NCI-H2081 treated with DMSO at 0.1 percent for 48 hours (cell line): ENCODE data around the gene BTK.

Source experiments
- DNase-seq: peaks from one replicate; lab custom pipeline; 2025; lab: John Stamatoyannopoulos, UW

The BTK gene

GRCh38 chrX:101393530-101394305, 7.7 kb upstream of the BTK start:
- no peak for DNase-seq

DNA sequence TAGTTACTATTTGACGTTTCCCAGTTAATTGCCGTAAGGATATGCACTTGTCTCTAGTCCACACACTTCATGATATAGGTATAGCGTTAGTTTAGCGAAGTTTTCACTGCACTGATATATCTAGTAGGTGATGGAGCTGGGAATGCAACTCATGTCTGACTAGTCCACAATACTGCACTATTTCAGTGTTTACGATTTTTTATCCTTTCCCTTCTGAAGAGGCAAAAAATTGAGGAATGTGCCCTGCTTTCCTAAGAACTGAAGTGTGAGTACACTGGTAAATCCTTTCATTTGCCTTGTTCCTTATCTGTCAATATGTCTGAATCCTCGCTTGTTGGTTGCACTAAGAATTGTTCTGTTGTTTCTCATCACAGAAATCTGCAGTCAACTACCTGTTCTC, 5.8 kb upstream of the BTK start:
- no peak for DNase-seq

DNA sequence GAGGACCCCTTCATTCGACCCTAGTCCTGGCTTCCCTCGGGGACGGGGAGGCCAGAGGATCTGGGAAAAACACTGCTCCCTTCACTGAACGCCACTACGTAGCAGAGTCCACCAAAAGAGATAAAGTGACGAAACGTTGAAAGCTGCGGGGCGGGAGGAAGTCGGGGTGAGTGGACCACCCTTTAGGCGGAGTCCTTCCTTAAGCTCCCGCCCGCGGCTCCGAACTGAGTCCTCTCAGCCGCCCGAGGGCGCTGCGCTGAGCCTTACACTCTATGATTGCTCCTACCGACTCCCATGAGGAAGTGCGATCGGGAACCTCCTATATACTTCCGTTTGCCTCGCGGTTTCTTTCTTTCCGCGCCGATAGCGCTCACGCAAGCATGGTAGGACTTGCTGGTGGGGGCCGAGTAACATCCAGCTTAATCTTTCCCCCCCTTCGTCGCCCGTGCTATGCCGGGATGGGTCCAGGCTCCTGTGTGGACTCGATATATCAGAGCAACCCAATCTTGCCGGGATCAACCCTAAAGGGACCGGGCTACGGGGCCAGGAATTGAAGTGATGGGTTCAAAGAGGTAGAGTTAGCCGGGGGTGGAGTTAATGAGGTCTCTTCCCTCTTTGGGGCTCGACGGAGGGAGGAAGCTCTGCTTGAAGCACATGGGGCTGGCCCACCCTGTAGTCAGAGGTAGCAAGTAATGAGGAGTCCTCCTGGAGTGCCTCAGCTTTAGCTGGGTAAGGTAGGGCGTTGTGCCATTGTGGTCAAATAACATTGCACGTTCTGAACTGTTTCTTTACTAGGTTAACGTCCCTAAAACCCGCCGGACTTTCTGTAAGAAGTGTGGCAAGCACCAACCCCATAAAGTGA, 4.9 kb upstream of the BTK start, which contains the start of gene RPL36A:
Gene RPL36A, plus strand, starts transcription at position 348 of the 862 bp plus-strand sequence. Its CDS starts 33 bp downstream, at position 381.
- peak; percentile 76 for DNase-seq

DNA sequence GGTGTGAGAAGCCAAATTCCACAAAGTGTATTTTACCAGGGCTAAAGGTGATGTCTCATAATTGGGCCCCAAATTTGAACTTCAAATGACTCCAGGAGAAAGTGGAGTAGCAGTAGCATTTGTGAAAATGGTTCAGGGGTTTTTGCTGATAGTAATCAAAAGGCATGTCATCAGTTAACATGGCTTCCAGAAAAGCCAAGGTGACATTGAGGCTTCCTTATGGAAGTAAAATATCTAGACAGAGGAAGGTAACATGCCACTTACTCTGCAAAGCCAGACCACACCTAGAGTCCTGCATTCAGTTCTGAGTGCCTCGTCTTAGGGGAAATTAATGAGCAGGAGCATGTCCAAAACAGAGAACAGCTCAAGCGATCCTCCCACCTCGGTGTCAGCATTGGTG, 2.6 kb upstream of the BTK start:
- DNase-seq = no peak

GRCh38 chrX:101386542-101386885, 523 bp upstream of the BTK start:
- no peak for DNase-seq

DNA sequence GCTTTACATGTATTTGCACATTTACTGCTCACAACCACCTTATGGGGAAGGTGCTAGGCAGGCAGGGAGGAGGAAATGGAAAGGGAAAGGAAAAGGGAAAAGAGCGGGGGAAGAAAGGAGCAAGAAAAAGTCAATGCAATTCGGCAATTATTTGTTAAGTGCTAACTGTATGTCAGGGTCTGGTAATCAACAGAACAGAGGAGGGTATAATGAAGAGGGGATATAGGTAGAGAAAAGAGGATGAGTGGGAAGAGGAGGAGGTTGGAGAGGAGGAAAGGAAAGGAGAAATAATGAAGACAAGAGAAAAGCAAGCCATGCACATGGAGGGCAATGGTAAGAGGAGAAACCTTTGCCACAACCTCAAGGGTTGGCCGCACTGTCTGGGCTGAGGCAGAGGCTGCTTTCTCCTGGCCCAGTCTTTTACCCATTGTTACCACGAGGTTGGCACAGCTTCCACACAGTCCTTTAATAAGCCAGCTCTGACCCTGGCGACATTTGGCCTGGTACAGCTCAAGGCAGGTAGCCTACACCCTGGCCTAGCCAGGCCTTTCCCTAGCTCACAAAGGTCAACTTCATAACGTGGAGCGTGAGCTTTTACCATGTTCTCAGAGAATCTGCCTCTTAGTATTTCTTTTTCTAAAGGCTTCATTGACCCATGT, 836 bp downstream of the BTK start:
- DNase-seq = no peak

DNA sequence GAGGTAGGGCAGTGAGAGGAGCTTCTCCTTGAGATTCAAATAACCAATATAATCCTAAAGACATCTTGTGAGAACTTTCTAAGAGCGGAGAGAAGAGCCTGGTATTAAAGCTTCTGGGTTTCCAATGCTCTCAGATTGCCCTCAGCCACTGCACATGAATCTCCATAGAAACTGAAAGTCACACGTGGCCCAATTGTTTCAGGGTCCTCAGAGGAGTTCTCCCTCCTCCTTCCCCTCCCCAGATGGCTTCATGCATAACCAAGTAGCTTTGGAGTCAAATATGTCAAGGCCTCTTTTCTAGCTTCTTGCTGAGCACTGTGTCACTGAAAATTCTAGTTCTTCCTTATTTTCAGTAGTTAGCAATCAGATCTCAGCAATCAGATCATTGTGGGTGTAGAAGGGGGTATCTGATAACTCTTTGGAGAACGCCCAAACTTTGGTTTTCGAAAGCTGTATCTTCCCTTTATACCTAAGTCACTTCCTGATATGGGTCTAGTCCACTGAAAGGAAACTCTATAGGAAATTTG, 2.2 kb downstream of the BTK start:
- DNase-seq = no peak

DNA sequence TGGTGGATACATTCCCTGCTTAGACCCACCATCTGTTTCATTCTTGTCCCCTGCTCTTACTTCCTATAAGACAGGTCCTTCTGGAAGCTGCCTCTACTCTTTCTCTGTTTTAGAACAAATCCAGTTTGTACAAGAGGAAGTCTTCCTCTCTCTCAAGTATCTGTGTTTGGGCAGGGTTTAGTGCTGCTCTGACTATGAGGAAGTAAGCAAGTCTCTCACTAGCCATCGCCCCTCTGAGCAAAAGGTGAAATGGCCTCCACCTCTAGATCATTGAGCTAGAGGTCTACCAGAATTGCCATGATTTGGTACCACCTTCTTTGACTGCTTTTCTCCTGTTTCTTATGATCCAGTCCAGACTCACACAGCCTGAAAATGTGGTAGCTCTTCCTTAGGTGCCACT, 8.4 kb downstream of the BTK start:
- DNase-seq = no peak

DNA sequence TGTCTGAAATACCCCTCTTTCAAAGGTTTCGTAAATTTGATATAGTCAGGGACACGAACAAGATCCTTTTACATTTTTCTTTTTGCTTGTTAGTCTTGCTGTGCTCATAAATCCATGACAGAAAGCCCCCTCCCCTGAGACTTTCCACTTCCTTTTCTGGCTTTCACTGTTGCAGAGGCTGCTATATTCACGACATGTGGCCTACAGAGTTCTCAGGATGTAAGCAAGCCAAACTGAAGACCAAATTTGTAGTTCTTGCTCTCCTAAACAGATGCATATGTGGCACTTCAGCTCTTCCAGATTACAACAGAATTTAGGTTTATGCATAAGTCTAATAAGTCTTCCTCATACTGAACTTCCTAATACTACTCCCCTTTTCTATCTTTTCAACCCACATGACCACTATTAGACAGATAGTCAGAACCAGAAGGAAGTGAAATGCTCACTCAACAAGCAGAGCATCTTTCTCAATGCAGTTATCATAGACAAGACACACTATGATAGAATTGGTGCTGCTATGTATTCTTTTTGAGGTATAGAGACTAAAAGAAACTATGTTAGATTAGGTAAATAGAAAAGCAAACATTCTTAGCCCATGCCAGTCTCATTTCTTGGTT, 15.0 kb downstream of the BTK start:
- no peak for DNase-seq

GRCh38 chrX:101369687-101370086, 16.3 kb downstream of the BTK start:
- no peak for DNase-seq

GRCh38 chrX:101368800-101369199, 17.2 kb downstream of the BTK start:
- DNase-seq = no peak

GRCh38 chrX:101365301-101365795, 20.6 kb downstream of the BTK start:
- no peak for DNase-seq

DNA sequence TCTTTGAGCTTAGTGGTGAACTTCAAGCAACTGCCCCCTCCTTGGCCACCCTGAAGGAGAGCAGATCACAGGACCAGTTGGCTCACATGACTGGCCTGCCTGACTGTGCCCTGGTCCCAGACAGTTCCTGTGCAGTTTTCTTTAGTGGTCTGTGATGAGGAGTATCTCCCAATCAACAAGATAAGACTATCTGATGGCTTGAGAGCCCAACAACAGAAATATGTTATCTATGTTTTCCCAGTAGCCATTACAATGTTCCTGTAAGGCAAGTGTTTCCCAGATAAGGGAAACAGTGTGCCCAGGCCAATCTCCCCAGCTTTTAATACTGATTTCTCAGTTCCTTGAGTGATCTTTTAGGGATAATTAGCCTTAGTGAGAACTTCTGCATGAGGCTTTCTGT, 23.2 kb downstream of the BTK start:
- no peak for DNase-seq

- DNase-seq = no peak
Measured at GRCh38 chrX:101362116-101362515, 23.9 kb downstream of the BTK start.

GRCh38 chrX:101360390-101360789, 25.6 kb downstream of the BTK start:
- no peak for DNase-seq

- DNase-seq = no peak
Measured at GRCh38 chrX:101359966-101360365, 26.0 kb downstream of the BTK start.

DNA sequence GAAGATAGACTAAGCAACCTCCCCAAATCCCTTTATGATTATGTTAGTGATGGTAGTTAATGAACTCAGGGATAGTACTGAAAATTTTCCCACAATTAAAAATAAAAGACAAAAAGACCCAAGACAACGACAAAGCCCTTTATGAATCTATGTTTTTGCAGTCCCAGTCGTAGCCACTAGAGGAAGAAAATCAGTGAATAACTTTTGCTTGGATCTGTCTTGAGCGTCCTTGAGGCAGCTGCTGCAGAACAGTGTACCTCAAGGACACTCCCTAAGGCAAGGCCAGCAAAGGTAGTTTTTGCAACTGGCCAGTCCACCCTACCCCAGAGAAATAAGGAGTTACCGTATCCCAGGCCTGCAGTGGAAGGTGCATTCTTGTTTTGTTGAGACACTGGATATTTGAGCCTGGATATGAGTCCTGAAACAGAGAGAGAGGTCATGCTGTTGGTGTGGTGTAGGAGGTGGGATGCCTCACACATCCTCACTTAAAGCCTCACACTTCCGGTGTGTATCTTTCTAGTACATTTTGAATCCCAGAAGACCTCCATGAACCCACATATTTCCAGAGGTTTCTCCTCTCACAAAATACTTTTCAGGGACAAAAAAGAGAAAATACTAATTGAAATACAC, 28.7 kb downstream of the BTK start:
- DNase-seq = no peak

GRCh38 chrX:101349193-101349562, 36.8 kb downstream of the BTK start:
- no peak for DNase-seq

DNA sequence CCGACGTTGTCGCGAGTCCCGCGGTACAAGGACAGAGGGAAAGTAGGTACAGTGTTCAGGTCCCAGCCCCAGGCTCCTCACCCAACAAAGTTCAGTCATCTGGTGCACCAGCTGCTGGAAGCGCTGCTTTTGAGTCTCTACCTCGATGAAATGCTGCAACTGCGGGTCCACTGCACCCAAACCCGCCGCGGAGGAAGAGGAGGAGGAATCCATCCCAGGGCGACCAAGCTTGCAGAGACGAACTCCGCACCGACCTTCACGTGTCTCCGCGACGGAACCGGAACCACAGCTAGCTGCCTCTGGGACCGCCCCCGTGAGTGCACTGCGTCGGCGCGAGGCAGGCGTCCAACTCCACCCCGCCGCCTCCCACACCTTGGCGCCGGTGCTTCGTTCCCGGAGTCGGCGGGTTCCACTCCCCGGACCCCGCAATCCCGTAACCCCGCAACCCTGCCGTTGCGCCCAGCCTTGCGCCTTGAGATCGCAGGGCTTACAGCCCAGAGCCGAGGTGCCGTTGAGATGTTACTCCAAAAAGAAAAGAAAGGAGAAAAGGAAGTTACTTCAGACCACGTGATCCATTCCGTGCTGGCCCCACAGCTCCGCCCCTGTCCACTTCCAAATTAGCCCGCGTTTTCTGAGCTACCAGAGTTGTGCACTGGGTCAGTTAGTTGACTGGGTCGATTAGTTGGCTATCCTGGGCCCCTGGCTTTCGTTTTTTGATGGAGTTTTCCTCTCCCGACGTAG, 37.4 kb downstream of the BTK start, which contains the start of gene TIMM8A:
Gene TIMM8A, minus strand, starts transcription at position 291 of the 741 bp plus-strand sequence. Its CDS starts 78 bp downstream, at position 213.
- DNase-seq = peak; percentile 25

DNA sequence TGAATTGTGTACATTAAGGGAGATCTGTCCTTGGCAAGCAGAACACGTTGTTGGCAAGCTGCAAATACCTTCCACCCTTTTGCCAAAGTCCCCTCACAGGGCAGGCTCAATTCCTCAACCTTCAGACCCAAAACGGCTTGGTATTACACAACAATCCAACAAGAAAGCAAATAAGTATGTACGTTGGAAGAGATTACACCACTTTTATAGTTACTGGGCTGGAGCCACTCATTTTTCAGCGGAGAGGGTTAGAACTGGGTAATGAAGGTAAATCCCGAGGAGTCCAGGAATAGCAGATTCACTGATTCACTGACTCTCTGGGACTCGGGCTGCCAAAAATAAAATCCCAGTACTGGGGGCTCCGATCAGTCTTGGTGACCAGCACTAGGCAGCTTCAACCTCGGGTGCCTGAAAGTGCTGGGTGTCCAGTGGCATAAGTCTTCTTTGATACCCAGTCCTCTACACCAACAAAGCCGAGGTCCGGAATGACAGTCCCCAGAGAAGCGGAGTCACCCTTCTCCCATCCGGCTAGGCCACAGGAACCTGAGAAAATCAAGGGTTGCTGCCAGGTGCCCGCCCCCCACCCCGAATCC, 38.0 kb downstream of the BTK start:
- no peak for DNase-seq
